Measurements from ENCODE around the gene IRX5.

IRX5 gene

DNA sequence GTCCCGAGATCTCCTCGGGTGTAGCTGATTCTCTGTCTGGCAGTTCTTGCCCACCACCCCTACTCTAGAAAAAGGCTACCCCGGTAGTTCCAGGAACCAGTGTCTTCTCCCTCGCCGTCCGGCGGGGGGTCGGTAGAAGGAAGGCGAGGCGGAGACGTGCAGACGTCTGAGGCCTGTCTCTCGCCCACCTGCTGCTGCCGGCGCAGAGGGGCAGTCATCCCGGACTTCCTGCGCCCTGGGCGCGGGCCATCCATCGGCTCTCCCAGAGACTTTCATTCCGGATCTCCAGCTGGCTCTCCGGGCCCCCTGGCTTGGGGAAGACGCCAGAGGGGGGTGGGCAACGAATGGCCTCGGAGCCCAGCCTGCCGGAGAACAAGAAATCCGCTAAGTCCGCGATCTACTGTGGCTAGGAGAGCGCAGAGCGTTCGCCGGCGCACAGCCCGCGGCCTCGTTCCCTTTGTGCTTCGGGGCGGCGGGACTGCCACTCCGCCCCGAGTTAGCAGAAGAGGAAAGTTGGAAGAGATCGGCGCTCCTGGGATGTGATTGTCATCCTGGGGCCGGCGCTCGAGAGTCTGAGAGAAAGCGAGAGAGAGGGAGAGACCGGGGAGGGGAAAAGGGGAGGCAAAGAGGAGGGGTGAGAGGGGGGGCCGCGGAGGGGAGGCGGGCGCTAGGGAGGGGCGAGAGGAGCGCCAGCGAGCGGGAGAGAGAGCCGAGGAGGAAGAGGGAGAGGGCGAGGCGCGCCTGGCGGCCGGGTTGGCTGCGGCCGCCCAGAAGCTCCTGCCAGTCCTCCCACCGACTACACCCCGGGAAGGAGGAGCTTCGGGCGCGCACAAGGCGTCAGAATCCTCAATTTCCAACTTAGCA, at the start of gene IRX5:
Gene IRX5 (plus strand): TSS at position 861 of the 864 bp plus-strand sequence. CDS start 334 bp downstream, outside the sequence.
- DNase-seq = peak; percentile 88

DNA sequence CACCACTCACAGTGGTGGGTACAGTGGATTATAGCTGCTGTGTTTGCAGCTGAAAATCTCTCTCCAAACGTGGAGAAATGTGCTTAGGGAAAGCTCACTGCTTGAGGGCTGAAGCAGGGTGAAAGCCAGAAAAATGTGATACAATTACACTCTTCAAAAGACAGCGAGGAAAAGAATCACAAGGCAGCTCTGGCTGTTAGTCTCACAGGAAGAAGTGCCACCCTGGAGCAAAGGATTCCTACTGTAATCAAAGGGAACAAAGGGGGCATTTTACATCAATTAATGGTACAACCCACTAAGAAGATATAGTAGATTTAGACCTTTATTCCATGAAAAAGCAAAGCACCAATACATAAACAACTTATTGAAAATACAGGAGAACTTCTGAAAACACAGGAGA, 48.1 kb upstream of the IRX5 start:
- no peak for DNase-seq

DNA sequence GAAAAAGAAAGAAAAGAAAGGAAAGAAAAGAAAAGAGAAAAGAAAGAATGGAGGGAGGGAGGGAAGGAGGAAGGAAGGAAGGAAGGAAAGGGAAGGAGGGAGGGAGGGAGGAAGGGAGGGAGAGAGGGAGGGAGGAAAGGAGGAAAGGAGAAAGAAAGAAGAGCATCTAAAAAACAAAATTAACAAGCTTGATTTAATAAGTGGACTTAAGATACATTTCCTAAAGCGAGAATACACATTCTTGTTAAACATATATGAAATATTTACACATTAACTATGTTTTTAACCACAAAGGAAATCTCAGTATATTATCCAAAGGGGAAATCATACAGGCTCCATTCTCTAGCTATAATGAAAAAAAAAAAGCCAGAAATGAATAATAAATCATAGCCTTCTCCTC, 47.3 kb upstream of the IRX5 start:
- DNase-seq = no peak

DNA sequence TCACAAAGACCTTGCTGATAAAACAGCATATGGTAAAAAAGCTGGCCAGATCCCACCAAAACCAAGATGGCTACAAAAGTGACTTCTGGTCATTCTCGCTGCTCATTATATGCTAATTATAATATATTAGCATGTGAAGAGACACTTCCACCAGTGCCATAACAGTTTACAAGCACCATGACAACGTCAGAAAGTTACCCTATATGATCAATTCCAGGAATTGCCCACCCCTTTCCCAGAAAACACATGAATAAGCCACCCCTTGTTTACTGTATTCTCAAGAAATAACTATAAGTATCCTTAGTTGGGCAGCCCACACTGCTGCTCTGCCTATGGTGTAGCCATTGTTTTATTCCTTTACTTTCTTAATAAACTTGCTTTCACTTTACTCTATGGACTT, 44.6 kb upstream of the IRX5 start:
- DNase-seq = no peak

DNA sequence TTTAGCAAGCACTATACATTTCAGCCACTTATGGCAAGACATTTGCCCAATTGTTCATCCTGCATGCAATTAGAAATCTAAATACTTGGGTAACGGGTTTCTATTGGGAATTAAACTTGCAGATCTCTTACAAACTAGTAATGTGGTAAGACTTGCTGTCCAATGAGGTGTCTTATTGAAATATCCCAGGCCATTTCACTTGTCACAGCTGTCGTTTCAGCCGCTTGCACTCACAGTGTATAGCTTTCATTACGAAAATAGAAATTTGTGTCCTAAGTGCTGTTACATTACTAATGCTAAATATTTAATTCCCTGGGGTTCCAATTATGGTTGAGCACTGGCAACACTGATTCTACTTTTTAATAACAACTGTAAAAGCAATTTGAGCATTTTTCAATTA, 40.3 kb upstream of the IRX5 start:
- no peak for DNase-seq

DNA sequence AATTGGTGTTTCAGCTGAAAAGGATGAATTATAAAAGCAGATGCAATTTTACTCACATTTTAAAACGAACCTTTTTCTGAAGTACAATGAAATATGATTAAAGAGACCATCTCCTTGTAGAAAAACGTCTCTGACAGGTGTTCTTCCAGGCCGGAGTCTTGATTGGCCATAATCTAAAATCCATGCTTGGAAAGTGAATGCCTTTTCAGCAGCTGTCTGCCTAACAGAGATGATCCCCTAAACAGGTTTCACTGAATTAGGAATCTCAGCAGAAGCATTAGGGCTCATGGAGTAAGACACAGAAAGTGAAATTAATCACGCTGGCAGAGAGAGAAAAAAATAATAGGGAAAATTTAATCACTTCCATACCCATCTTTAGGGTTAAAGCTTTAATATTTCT, 39.3 kb upstream of the IRX5 start:
- DNase-seq = no peak

DNA sequence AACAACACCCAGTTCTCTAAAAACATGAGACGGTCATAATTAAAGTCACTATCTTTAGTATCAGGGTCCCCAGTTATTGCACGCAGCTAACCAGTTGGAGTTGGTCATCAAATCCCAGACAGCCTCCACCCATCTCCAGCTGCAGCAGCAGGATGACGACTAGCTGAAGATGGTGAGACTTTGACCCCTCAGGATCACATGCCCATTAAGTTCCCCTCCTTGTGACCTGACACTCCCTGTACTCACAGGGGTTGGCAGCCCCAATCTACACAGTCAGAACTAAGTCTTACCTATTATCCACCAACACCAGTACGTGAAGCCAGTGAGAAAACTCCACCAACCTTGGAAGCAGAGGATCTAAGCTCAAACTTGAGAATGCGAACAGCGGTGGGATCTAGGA, 37.7 kb upstream of the IRX5 start:
- no peak for DNase-seq

DNA sequence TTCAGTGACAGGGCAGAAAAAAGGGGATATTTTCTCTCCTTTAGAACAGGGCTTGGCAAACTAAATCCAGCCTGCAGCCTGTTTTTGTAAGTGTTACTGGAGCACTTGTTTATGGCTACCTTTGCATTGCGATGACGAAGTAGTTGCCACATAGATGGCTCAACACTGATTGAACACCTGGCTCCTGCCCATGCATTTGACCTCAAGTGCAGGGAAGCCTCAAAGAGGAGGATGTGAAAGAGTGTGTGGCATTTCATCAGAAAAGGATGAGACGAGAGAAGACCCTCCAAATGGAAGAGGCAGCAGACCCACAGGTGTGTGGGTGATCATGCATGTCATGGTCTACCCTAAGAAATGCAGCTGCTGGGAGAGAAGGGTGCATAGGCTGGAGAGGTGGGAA, 32.7 kb upstream of the IRX5 start:
- DNase-seq = no peak

DNA sequence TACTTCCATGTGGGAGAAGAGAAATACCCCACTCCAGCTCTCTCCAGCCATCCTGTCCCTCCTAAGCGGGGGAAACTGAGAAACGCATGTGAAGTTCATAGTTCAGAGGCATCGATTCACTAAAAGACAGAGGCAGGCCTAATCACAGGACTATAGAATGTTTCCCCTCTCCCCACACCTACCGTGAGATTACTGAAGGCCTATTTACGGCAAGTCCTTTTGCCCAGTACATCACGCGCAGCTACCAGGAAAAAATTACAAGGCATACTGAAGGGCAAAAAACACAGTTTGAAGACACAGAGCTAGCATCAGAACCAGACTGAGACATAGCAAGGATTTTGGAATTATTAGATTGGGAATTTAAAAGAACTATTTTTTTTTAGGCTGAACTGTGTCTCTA, 29.1 kb upstream of the IRX5 start:
- no peak for DNase-seq

DNA sequence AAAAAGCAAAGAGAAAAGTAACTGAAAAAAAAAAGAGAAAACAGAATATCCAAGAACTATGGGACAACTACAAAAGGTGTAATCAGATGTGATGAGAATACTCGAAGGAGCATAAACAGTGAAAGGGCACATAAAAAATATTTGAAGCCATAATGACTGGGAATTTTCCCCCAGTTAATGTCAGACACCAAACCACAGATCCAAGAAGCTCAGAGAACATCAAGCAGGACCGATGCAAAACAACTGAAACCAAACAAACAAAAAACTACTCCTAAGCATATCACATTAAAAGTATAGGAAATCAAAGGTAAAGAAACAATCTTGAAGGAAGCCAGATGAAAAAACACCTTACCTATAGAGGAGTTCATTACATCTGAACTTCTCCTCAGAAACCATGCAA, 27.6 kb upstream of the IRX5 start:
- no peak for DNase-seq

DNA sequence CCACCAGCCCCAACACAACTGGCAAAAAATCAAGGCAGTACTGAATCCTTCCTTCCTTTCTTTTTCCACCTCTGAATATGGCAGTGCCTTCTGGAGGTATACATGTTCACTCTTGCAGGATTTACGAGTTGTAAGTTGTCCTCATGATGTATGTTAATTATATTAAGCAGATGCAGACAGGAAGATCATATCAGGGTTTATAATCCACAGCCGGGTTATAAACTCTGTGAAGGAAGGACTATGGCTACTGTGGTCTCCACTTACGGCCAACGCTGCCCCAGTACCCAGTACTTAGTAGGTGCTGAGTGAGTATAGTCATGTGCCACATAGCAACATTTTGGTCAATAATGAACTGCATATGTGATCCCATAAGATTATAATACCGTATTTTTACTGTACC, 19.6 kb upstream of the IRX5 start:
- DNase-seq = no peak

DNA sequence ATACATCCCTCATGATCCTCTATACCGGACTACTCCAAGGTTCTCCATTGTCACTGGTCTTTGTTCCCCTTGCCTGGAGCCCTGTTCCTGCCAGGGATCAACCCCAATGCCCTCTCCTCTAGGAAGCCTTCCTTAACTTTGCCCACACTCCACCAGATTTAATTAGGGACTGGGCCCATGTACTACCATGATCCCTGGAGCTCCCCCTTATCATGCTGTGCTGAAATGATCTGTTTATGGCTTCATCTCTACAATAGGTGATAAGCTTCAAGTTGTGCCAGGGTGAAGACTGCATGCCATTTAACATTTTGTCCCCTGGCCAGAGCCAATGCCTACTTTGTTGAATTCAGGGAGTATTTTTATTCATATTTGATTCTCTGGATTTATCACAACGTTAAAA, 17.9 kb upstream of the IRX5 start:
- DNase-seq = no peak

DNA sequence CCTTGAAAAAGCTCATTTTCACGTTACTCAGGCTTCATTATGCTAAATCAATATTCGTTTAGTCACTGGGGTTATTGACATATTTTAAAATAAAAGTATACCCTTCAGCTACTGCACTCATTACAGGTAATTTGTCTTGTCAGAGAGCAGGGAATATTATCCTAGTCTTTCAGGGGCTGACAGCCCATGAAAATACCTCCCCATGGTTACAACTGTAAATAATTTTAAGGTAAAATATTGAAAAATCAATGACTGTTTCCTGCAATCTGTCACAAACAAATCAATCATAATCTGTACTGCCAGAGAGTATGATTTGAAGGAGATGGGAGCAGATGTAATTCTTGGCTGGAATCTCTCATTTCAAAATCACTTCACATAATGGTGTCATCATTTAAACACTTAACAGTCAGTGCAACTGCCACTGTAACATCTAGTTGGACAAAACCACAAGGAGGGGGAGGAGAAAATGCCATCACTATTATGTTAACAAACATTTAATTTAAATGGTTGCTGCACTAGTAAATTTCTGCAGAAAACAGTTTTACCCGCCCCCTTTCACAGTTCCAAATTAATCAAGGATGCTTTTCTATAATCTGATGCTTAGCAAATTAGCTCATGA, 9.3 kb upstream of the IRX5 start:
- DNase-seq = peak; percentile 81

DNA sequence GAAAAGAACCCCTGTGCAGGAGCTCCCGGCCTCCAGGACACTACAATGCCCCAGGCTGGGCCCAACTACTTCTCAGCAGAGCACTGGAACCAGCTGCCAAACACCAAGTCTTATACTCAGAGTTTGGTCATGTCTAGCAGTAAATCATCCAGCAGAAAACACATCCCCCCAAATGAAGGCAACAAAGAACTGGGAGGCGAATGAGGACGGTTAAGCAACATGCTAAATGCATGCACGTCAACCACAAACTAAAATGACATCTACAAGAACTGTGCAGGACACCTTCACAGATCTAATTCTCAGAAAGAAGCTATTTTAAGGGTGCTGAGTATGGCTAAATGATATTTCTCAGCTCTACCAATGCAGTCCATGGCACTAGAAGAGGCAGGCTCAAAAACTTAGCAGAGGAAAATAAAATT, 7.6 kb upstream of the IRX5 start:
- no peak for DNase-seq

DNA sequence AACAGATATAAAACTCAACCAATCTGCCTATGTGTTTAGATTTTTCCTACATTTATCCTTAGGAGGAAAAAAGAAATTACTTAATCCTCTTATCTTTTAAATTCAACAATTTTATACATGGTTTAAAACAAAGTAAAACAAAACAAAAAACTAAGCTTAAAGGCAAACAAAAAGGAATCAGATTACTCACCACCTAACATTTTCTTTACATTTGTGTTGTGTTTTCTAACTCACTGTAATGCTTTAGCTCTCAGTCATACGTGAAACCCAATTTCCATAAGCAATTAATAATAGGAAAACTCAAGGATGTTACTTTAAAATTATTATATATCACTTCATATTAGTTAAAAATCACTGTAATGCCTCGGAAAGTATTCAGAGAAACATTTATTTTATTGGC, 6.7 kb upstream of the IRX5 start:
- no peak for DNase-seq

DNA sequence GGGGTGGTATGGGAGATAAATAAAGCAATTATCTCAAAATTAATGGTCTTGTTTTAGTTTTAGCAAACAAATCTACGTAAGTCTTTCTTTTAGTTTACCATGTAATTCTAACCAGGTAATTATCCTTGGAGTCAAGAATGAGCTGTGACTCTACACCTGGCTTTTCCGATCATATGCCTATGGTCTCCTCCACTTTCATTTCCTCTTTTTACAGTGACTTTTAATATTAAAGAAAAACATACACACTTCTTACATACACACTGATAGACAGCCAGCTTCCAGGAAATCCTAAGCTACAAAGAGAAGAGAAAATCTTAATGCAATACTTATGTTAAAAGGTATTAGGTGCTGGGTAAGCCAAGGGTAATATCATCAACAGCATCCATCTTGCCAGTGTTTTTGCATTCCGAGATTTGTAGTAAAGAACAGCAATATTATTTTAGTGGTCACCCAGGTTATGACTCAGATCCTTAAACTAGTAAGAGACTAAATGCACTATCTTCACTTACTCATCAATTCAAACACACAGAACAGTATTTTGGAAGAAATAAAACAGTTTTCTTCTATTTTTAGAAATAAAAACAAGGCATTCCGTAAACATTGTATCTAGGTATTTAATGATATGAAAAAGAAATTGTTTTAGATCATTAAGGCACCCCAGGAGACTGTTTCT, 4.4 kb upstream of the IRX5 start:
- peak; percentile 75 for DNase-seq

DNA sequence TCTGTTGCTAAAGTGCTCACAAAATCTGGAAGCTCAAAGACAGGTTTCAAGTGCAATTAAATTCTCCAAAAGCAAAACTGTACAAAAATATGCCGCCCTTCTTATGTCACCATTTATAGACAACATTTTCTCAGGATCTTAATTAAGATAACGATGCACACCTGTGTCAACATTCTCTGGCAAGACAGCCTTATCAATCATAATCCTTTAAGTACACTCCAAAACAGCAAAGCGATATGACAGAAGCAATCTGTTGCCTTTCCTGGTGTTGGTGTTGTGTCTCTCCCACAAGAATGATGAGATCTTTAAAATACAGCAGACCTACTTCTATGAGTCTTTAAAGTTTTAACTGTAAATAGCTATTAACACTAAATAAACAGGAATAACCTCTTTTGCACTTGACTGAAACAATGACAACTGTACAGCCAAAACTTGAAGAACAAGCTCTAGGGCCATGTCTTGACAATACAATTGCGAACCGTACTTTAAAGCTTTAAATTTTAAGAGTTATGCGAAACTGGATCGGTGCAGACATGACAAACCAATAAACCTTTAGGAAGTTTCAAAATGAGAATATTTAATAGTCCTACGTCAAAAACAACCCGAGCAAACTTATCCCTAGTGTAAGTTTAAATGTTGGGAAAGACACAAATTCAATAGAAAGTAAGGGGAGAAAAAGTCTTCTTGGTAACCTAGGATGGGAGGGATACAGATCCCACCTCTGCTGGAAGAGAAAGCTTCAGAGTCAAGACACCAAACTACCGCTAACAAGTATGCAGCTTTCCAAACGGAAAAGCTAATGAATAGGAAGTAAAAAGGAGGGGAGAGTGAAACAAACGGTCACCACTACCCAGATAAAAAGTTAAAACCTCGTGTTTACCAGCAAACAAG, 3.3 kb upstream of the IRX5 start:
- DNase-seq = peak; percentile 75

DNA sequence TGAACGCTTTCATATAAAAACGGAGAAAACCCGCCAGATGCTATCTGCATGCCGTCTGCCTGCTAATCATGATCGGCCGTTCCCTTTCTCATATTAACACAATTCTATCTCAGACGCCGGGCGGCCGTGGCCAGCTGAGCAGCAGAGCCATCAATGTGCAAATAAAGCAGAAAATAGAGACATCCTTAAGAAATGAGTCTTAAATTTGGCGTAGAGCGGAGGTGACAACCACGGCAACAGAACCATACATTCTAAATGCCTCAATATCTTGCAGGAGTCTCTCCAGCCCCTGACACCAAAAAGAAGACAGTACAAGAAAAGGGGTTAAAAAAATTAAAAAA, 2.7 kb upstream of the IRX5 start:
- DNase-seq = peak; percentile 31

DNA sequence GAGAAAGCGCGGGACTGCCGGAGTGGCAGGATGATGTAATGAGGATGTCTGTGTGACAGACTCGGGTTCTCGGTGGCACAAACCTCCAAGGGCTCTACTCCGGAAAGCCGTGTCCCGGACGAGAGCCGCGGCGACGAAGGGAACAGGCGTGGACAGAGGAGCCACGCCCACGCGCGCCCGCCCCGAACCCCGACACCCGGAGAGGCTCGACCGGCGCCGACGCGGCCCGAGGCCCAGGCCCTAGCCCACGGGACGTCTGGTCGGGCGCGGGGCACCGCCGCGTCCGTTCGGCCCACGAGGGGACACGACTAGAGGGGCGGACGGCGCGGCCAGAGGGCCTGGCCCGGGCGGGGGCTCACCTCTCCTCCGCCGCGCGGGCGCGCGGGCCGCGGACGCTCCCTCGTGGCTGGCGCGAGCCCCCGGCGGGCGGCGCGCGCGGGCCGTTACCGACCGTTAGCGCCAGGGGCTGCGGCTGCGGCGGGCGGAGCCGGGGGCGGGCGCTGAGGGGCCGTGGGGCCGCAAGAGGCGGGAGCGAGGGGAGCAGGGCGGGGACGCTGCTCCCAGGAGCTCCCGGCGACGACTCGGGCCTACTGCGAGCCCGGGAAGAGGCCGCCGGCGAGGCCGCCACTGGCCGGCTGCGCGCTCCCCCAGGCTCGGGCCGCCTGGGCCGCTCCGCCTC, 2.1 kb upstream of the IRX5 start:
- DNase-seq = peak; percentile 54

DNA sequence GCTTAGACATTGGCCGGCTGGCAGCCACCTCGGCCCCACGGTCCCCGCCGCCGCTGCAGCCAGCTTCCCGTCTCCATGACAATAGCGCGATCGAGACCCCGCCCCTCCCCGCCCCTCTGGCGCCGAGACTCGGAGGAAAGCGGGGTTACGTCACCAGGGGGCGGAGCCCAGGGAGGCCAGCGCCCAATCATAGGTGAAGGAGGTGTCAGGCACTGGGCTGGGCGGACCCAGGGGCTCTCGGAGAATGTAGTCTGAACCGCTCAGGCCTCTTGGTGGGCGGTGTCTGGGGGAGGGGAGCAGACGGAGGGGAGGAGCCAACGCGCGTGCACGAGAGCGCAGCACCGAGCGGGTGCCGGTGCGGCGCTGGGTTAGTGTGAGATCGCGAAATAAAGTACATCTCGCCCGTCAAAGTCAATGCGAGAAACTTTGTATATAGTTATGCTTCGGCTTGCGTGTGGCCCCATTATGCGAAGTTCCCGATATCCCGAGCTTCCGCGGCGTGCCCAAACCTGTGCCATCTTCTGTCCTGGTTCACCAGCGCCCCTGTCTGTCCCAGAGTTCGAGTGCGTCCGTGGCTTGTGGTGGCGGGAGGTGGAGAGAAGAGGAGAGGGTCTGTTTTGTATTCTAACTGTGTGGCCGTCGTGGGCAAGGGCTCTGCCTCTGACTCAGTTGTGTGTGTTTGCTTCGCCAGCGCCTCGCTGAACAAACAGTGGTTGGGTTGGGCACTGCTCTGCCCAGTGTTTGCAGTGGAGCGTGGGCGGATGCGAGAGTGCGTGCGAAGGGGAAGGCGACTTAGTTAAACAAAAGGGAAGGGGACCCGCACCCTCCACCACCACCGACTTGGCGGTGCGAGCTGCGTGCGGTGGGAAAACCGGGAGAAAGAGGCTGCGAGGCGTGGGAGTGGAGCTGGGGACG, 1.3 kb upstream of the IRX5 start:
- DNase-seq = peak; percentile 94

DNA sequence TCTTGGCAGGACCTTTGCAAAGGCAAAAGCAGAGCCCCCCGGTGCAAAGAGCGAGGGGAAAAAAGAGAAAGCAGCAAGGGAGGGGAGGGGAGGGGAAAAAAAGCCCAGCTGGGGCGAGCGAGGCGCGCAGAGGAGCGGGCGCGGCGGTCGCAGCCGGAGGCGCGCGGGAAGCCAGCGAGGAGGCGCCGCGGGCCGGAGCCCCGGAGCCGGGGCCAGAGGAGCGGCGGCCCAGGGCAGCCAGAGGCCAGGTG, 129 bp downstream of the IRX5 start:
- no peak for DNase-seq

Data from NCI-H69 (cell line).